CD4-positive, alpha-beta T cell treated with Interleukin-10 for 1 hour (primary cell): ENCODE results near the gene ABHD16A.
"Not testable (repeated sequence)": the region's sequence is repeated elsewhere in the genome, so short reads cannot be mapped to it uniquely, and the experiment has no call there.

Experiments
- DNase-seq: peaks from one replicate; pipeline ENCODE4 v3.0.0-alpha.2; 2020

ABHD16A gene

GRCh38 chr6:31713991-31714684 lies 11.0 kb upstream of the ABHD16A start:
- DNase-seq = no peak

GRCh38 chr6:31713465-31713864 lies 10.3 kb upstream of the ABHD16A start:
- DNase-seq = no peak

- peak; percentile 29 for DNase-seq
Measured at GRCh38 chr6:31712296-31712695, 9.2 kb upstream of the ABHD16A start.

GRCh38 chr6:31711233-31711632 lies 8.1 kb upstream of the ABHD16A start:
- no peak for DNase-seq

GRCh38 chr6:31710523-31711219 lies 7.5 kb upstream of the ABHD16A start:
- DNase-seq = no peak

GRCh38 chr6:31709157-31709556 lies 6.0 kb upstream of the ABHD16A start:
- not testable (repeated sequence) for DNase-seq

- DNase-seq = no peak
Measured at GRCh38 chr6:31708224-31708623, 5.1 kb upstream of the ABHD16A start.

GRCh38 chr6:31707701-31708100 lies 4.6 kb upstream of the ABHD16A start:
- no peak for DNase-seq

- no peak for DNase-seq
Measured at GRCh38 chr6:31706599-31706998, 3.5 kb upstream of the ABHD16A start, which contains the start of gene LY6G6F. TSS of gene LY6G6F (plus strand) at chr6:31706866. CDS start at chr6:31706907, 41 bp downstream.

- DNase-seq = no peak
Measured at GRCh38 chr6:31705931-31706330, 2.8 kb upstream of the ABHD16A start.

GRCh38 chr6:31702405-31702818 lies 712 bp downstream of the ABHD16A start:
- DNase-seq = peak; percentile 15

GRCh38 chr6:31701666-31702404 lies 1.3 kb downstream of the ABHD16A start:
- no peak for DNase-seq

GRCh38 chr6:31700740-31701401 lies 2.3 kb downstream of the ABHD16A start:
- DNase-seq = no peak

GRCh38 chr6:31697555-31697954 lies 5.6 kb downstream of the ABHD16A start:
- no peak for DNase-seq

- DNase-seq = no peak
Measured at GRCh38 chr6:31693535-31693934, 9.6 kb downstream of the ABHD16A start.

- no peak for DNase-seq
Measured at GRCh38 chr6:31692886-31693285, 10.2 kb downstream of the ABHD16A start.

- DNase-seq = no peak
Measured at GRCh38 chr6:31692353-31692752, 10.8 kb downstream of the ABHD16A start.

- DNase-seq = no peak
Measured at GRCh38 chr6:31691564-31692108, 11.5 kb downstream of the ABHD16A start.

GRCh38 chr6:31691078-31691463 lies 12.1 kb downstream of the ABHD16A start:
- DNase-seq = no peak

- DNase-seq = no peak
Measured at GRCh38 chr6:31690231-31691077, 12.7 kb downstream of the ABHD16A start.

- peak; percentile 19 for DNase-seq
Measured at GRCh38 chr6:31689249-31690110, 13.6 kb downstream of the ABHD16A start.
